Measurements from ENCODE around the gene GNAQ. TPM values are rescaled to one million over a fixed set of nuclear protein-coding genes. Genes with fewer than 3 reads are reported as not detected.

GNAQ gene
- polyA plus RNA-seq, 1 of the 3 experiments (the other 2 are of a cell fraction), result 20.9 TPM

DNA sequence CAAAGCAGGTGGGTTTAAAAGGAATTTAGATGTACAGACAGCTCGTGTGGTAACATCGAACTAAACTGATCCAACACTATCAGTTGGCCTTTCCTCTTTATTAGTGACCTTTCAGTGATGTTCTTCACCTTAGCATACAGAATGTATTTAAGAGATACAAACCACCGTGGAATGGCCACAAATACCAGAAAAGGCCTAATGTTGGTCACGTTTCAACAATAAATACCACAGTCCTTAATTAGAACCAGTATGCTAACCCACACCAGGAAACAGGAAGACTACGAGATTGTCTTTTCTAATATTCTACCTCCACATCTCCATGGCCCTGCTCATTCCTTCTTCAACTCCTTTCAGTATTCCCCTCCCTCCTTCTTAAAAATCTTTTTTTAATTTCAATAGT is 40.4 kb downstream of the GNAQ start:
- ChIA-PET CTCF (no interaction called here), POLR2A (no interaction called here)
- Histone ChIP-seq H3K4me2 (no peak overlapping the region), H3F3A (replicated peaks; ENCODE audit: insufficient read depth) (no peaks in the 10 kb centered on the region), H3K4me1 (ENCODE audit: control insufficient read depth in 1 of 2, insufficient read depth in 2 of 2, low read depth in 1 of 2, low read length in 1 of 2) (peaks cover 0 to 18% of the 10 kb centered on the region in 2 experiments; a peak in 2 of 4 replicates), H3K4me3 (ENCODE audit: low read depth in 2 of 2, low read length in 1 of 2) (no peak overlapping the region), H3K27ac (ENCODE audit: low read depth in 2 of 2, low read length in 1 of 2) (no peak overlapping the region), H4K20me1 (ENCODE audit: insufficient read depth) (peaks cover 23% of the 10 kb centered on the region), H3K9me3 (no peaks in the 10 kb centered on the region), H3K36me3 (replicated peaks in 1 of 2; ENCODE audit: control insufficient read depth in 1 of 2, insufficient read depth in 2 of 2, low read length in 1 of 2) (peaks cover 0 to 14% of the 10 kb centered on the region in 2 experiments), H3K27me3 (ENCODE audit: insufficient read depth) (no peaks in the 10 kb centered on the region), H3K9ac (no peak overlapping the region), H2AFZ (ENCODE audit: low read depth) (no peak overlapping the region), H3K9me2 (no peaks in the 10 kb centered on the region), H3K79me2 (ENCODE audit: insufficient read depth) (peaks cover 97% of the 10 kb centered on the region)
- DNase-seq, result no peak
- TF ChIP-seq TAF1 (IDR thresholded peaks at IDR 0.05; ENCODE audit: borderline replicate concordance, low read depth, low read length) (no peak), MXI1 (IDR thresholded peaks at IDR 0.05; ENCODE audit: low read depth, low read length) (no peak), TCF12 (IDR thresholded peaks at IDR 0.05) (no peak), EZH2phosphoT487 (IDR thresholded peaks at IDR 0.05; ENCODE audit: borderline replicate concordance, low read depth) (no peak), SIN3A (IDR thresholded peaks at IDR 0.05; ENCODE audit: borderline replicate concordance, low read depth, low read length) (no peak), YY1 (IDR thresholded peaks at IDR 0.05; ENCODE audit: low read depth) (no peak), CHD2 (IDR thresholded peaks at IDR 0.05; ENCODE audit: low read length, partially characterized antibody) (no peak), NRF1 (IDR thresholded peaks at IDR 0.05; ENCODE audit: low read depth, low read length) (no peak), RAD21 (IDR thresholded peaks at IDR 0.05; ENCODE audit: low read length) (no peak), GABPA (IDR thresholded peaks at IDR 0.05; ENCODE audit: low read depth) (no peak)
- TF ChIP-seq, protein P1, sequence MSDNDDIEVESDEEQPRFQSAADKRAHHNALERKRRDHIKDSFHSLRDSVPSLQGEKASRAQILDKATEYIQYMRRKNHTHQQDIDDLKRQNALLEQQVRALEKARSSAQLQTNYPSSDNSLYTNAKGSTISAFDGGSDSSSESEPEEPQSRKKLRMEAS (IDR thresholded peaks at IDR 0.05; ENCODE audit: low read depth), result no peak
- TF ChIP-seq, protein P2, sequence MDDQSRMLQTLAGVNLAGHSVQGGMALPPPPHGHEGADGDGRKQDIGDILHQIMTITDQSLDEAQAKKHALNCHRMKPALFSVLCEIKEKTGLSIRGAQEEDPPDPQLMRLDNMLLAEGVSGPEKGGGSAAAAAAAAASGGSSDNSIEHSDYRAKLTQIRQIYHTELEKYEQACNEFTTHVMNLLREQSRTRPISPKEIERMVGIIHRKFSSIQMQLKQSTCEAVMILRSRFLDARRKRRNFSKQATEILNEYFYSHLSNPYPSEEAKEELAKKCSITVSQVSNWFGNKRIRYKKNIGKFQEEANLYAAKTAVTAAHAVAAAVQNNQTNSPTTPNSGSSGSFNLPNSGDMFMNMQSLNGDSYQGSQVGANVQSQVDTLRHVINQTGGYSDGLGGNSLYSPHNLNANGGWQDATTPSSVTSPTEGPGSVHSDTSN (IDR thresholded peaks at IDR 0.05), result no peak
- WGBS (ENCODE audit: low lambda C conversion rate), result 81% methylated on average over 5 of the region's 5 CpGs

DNA sequence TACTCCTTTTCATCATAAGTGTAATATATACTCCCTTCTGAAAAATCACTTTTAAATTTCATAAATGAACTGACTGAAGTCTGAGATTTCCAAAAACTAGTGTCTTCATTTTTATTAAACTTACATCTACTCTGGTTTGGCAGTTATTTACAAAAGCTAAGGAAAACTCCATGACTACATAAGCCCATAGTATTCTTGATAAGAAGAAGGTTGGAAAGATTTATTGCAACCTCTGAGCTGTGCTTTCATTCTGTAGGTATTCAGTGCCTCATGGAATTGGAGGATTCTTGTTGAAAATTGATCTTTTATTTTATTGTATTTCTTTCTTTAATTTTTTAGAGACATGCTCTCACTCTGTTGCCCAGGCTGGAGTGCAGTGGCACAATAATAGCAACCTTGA is 41.7 kb downstream of the GNAQ start:
- Histone ChIP-seq H3K79me2 (ENCODE audit: insufficient read depth) (peaks cover 97% of the 10 kb centered on the region), H3K4me1 (ENCODE audit: control insufficient read depth in 1 of 2, insufficient read depth in 2 of 2, low read depth in 1 of 2, low read length in 1 of 2) (peaks cover 0 to 18% of the 10 kb centered on the region in 2 experiments; a peak in 2 of 4 replicates), H3K4me3 (ENCODE audit: low read depth in 2 of 2, low read length in 1 of 2) (no peak overlapping the region), H3K9ac (no peak overlapping the region), H2AFZ (ENCODE audit: low read depth) (no peak overlapping the region), H3F3A (replicated peaks; ENCODE audit: insufficient read depth) (no peaks in the 10 kb centered on the region), H3K9me3 (no peaks in the 10 kb centered on the region), H3K27ac (ENCODE audit: low read depth in 2 of 2, low read length in 1 of 2) (no peak overlapping the region), H3K9me2 (no peaks in the 10 kb centered on the region), H3K36me3 (replicated peaks in 1 of 2; ENCODE audit: control insufficient read depth in 1 of 2, insufficient read depth in 2 of 2, low read length in 1 of 2) (peaks cover 0 to 14% of the 10 kb centered on the region in 2 experiments), H3K4me2 (no peak overlapping the region), H3K27me3 (ENCODE audit: insufficient read depth) (no peaks in the 10 kb centered on the region), H4K20me1 (ENCODE audit: insufficient read depth) (peaks cover 24% of the 10 kb centered on the region)
- ChIA-PET POLR2A (no interaction called here), CTCF (interaction anchor here (1.0 to 1.8 kb wide), 3 partner anchors 13 to 148 kb away, joined by 5 to 9 read pairs (median 6); no protein-coding TSS in a partner anchor)
- TF ChIP-seq, protein P3, sequence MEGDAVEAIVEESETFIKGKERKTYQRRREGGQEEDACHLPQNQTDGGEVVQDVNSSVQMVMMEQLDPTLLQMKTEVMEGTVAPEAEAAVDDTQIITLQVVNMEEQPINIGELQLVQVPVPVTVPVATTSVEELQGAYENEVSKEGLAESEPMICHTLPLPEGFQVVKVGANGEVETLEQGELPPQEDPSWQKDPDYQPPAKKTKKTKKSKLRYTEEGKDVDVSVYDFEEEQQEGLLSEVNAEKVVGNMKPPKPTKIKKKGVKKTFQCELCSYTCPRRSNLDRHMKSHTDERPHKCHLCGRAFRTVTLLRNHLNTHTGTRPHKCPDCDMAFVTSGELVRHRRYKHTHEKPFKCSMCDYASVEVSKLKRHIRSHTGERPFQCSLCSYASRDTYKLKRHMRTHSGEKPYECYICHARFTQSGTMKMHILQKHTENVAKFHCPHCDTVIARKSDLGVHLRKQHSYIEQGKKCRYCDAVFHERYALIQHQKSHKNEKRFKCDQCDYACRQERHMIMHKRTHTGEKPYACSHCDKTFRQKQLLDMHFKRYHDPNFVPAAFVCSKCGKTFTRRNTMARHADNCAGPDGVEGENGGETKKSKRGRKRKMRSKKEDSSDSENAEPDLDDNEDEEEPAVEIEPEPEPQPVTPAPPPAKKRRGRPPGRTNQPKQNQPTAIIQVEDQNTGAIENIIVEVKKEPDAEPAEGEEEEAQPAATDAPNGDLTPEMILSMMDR (IDR thresholded peaks at IDR 0.05), result no peak
- TF ChIP-seq MEF2A (IDR thresholded peaks at IDR 0.05; ENCODE audit: borderline replicate concordance, low read depth) (no peak), CHD2 (IDR thresholded peaks at IDR 0.05; ENCODE audit: low read length, partially characterized antibody) (no peak), RFX5 (IDR thresholded peaks at IDR 0.05; ENCODE audit: low read length) (no peak), TAF1 (IDR thresholded peaks at IDR 0.05; ENCODE audit: borderline replicate concordance, low read depth, low read length) (no peak), NFIC (IDR thresholded peaks at IDR 0.05; ENCODE audit: borderline replicate concordance) (no peak)
- TF ChIP-seq, protein P2 (IDR thresholded peaks at IDR 0.05), result no peak
- TF ChIP-seq, protein P4, sequence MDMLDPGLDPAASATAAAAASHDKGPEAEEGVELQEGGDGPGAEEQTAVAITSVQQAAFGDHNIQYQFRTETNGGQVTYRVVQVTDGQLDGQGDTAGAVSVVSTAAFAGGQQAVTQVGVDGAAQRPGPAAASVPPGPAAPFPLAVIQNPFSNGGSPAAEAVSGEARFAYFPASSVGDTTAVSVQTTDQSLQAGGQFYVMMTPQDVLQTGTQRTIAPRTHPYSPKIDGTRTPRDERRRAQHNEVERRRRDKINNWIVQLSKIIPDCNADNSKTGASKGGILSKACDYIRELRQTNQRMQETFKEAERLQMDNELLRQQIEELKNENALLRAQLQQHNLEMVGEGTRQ (IDR thresholded peaks at IDR 0.05; ENCODE audit: borderline replicate concordance, low read depth, low read length), result no peak
- DNase-seq, result no peak

Measured in SK-N-SH (cell line).